Choroid plexus epithelial cell (primary cell): ENCODE results near the gene KIR3DL2.
"Not testable (repeated sequence)": the region's sequence is repeated elsewhere in the genome, so short reads cannot be mapped to it uniquely, and the experiment has no call there.

ENCODE experiments used
- DNase-seq: peaks from one replicate; pipeline ENCODE4 v3.0.0-alpha.2; 2010; ENCODE audit warnings: low read depth
- H3K4me3 ChIP-seq: 2 replicates; pipeline ENCODE4 v1.5.1; 2011; ENCODE audit warnings: low read depth, mild to moderate bottlenecking, control low read depth, low read length, moderate library complexity
- CTCF ChIP-seq: conservative IDR thresholded peaks from 2 replicates; pipeline ENCODE4 v1.5.1; 2011; ENCODE audit warnings: low read depth, mild to moderate bottlenecking, control low read depth, inconsistent platforms, low read length, moderate library complexity

KIR3DL2 gene

GRCh38 chr19:54903303-54903702 is 53.1 kb downstream of the KIR3DL2 start:
- no peak for TF ChIP-seq CTCF
- no peak for DNase-seq
- H3K4me3 ChIP-seq, result no peak overlapping the region

GRCh38 chr19:54904261-54904660 is 54.0 kb downstream of the KIR3DL2 start:
- not testable (repeated sequence) for H3K4me3 ChIP-seq

GRCh38 chr19:54905421-54905802 is 55.2 kb downstream of the KIR3DL2 start:
- no peak for DNase-seq
- no peak overlapping the region for H3K4me3 ChIP-seq
- no peak for TF ChIP-seq CTCF

More at GRCh38 chr19:54904261-54904660, 54.0 kb downstream of the KIR3DL2 start:
- not testable (repeated sequence) for DNase-seq

- H3K4me3 ChIP-seq, result no peak within 1 kb of the TSS
- no peak for TF ChIP-seq CTCF
- DNase-seq, result no peak
Observed at GRCh38 chr19:54905803-54906511, 55.7 kb downstream of the KIR3DL2 start, which contains the start of gene NCR1. NCR1 (plus strand) TSS chr19:54906148; CDS start chr19:54906188, 40 bp downstream.

- no peak for TF ChIP-seq CTCF
- H3K4me3 ChIP-seq, result no peak overlapping the region
- no peak for DNase-seq
Observed at GRCh38 chr19:54906819-54907218, 56.6 kb downstream of the KIR3DL2 start.

GRCh38 chr19:54907899-54908298 is 57.7 kb downstream of the KIR3DL2 start:
- DNase-seq, H3K4me3 ChIP-seq: not testable (repeated sequence)
